Caco-2 (cell line): ENCODE results near the gene GPR87. TPM values are rescaled to one million over a fixed set of nuclear protein-coding genes. Genes with fewer than 3 reads are reported as not detected.

Experiments used
- BruUV-seq: library from RNA; stranded (reverse); fragments of 400-500 nt; replicated peaks from 2 replicates; lab custom pipeline; 2021; lab: Mats Ljungman, UMichigan
- CTCF ChIA-PET: fragments of 300-600 bp; sonication (Branson Sonifier 250); formaldehyde crosslinking; loops from one replicate; lab custom pipeline; 2022; ENCODE audit warnings: antibody characterized with exemption; lab: Charles Lee
- POLR2A ChIA-PET: fragments of 300-600 bp; sonication (Branson Sonifier 250); formaldehyde crosslinking; loops from one replicate; lab custom pipeline; 2022; ENCODE audit warnings: antibody characterized with exemption; lab: Charles Lee
- DNase-seq, 2 experiments: peaks; one replicate each; pipeline versions ENCODE4 v3.0.0 to v3.0.0-alpha.2; 2020 to 2022
- H3K27me3 ChIP-seq: replicated peaks from 2 replicates; pipeline ENCODE4 v1.6.0; 2011; ENCODE audit warnings: low read length; ENCODE audit not compliant: control insufficient read depth, insufficient read depth
- H3K36me3 ChIP-seq: 2 replicates; pipeline ENCODE4 v1.5.1; 2011; ENCODE audit warnings: low read length; ENCODE audit not compliant: control insufficient read depth, insufficient read depth
- H3K4me1 ChIP-seq: fragments of 250-450 bp; sonication (Bioruptor Pico); 2 replicates; pipeline ENCODE4 v1.5.1; 2020; ENCODE audit warnings: mild to moderate bottlenecking
- H3K4me3 ChIP-seq: 2 replicates; pipeline ENCODE4 v1.5.1; 2011; ENCODE audit warnings: low read depth, mild to moderate bottlenecking, control low read depth, low read length
- H3K9me3 ChIP-seq: fragments of 250-450 bp; sonication (Bioruptor Pico); 2 replicates; pipeline ENCODE4 v1.5.1; 2020; ENCODE audit warnings: mild to moderate bottlenecking, moderate library complexity
- H3K27ac Mint-ChIP-seq: one replicate; pipeline ENCODE4 v1.8.0; 2022; ENCODE audit warnings: mixed read lengths; ENCODE audit not compliant: unreplicated experiment
- H3K27me3 Mint-ChIP-seq: one replicate; pipeline ENCODE4 v1.8.0; 2022; ENCODE audit warnings: mixed read lengths; ENCODE audit not compliant: insufficient read depth, unreplicated experiment
- H3K36me3 Mint-ChIP-seq: one replicate; pipeline ENCODE4 v1.8.0; 2022; ENCODE audit warnings: mild to moderate bottlenecking, mixed read lengths; ENCODE audit not compliant: insufficient read depth, unreplicated experiment
- H3K4me1 Mint-ChIP-seq: one replicate; pipeline ENCODE4 v1.8.0; 2022; ENCODE audit warnings: low read depth, mixed read lengths; ENCODE audit not compliant: unreplicated experiment
- H3K4me3 Mint-ChIP-seq: one replicate; pipeline ENCODE4 v1.8.0; 2022; ENCODE audit warnings: mild to moderate bottlenecking, moderate library complexity, mixed read lengths; ENCODE audit not compliant: unreplicated experiment
- H3K9me3 Mint-ChIP-seq: one replicate; pipeline ENCODE4 v1.8.0; 2022; ENCODE audit warnings: mixed read lengths; ENCODE audit not compliant: unreplicated experiment
- CTCF ChIP-seq, 2 experiments: fragments of 200-600 bp in 1 of 2; IDR thresholded peaks; 1 replicate in 1 of 2; 2 replicates in 1 of 2; pipeline versions ENCODE4 v1.5.1 to v1.8.0; 2011 to 2022; ENCODE audit warnings: antibody characterized with exemption in 1 of 2, control low read depth in 1 of 2, inconsistent platforms in 1 of 2, low read depth in 1 of 2, low read length in 1 of 2, mild to moderate bottlenecking in 1 of 2, moderate library complexity in 1 of 2; ENCODE audit not compliant: insufficient read depth in 1 of 2, severe bottlenecking in 1 of 2, unreplicated experiment in 1 of 2
- intact Hi-C: fragments of 100-400 bp; cut with micrococcal nuclease; formaldehyde crosslinking; loops from one replicate; pipeline ENCODE4 v1.10.0; 2022; ENCODE audit not compliant: unreplicated experiment
- total RNA-seq: library from RNA; stranded (reverse); gene quantifications from 2 replicates; pipeline ENCODE4 v1.2.3, GENCODE V29; 2022

The GPR87 gene
- total RNA-seq, 1 experiment from 2014 or later = 0.18 TPM

GRCh38 chr3:151356794-151357462, 40.3 kb upstream of the GPR87 start:
- H3K36me3 Mint-ChIP-seq = peaks cover 5% of the 10 kb centered on the region
- H3K4me3 Mint-ChIP-seq = no peak overlapping the region
- intact Hi-C loops = no loop called here
- no peak for DNase-seq
- no peak overlapping the region for H3K4me3 ChIP-seq
- no peak overlapping the region for H3K27ac Mint-ChIP-seq
- no peak for TF ChIP-seq CTCF (IDR thresholded peaks at IDR 0.05; ENCODE audit: insufficient read depth in 1 of 2, low read depth in 1 of 2, low read length in 1 of 2, severe bottlenecking in 1 of 2, unreplicated experiment in 1 of 2)
- H3K9me3 Mint-ChIP-seq = no peaks in the 10 kb centered on the region
- no TSS peak for BruUV-seq
- H3K36me3 ChIP-seq = no peaks in the 10 kb centered on the region
- ChIA-PET CTCF (no interaction called here), POLR2A (no interaction called here)
- H3K4me1 ChIP-seq = no peaks in the 10 kb centered on the region
- H3K9me3 ChIP-seq = no peaks in the 10 kb centered on the region
- no peaks in the 10 kb centered on the region for H3K4me1 Mint-ChIP-seq
- H3K27me3 ChIP-seq = no peaks in the 10 kb centered on the region
- H3K27me3 Mint-ChIP-seq = no peaks in the 10 kb centered on the region

- DNase-seq = no peak
- Histone ChIP-seq H3K9me3 (no peaks in the 10 kb centered on the region), H3K4me3 (no peak overlapping the region), H3K36me3 (no peaks in the 10 kb centered on the region), H3K4me1 (no peaks in the 10 kb centered on the region), H3K27me3 (no peaks in the 10 kb centered on the region)
- H3K27me3 Mint-ChIP-seq = no peaks in the 10 kb centered on the region
- no peaks in the 10 kb centered on the region for H3K4me1 Mint-ChIP-seq
- no peaks in the 10 kb centered on the region for H3K36me3 Mint-ChIP-seq
- ChIA-PET POLR2A (no interaction called here), CTCF (no interaction called here)
- H3K9me3 Mint-ChIP-seq = no peaks in the 10 kb centered on the region
- intact Hi-C loops = no loop called here
- H3K4me3 Mint-ChIP-seq = no peak overlapping the region
- no TSS peak for BruUV-seq
- no peak overlapping the region for H3K27ac Mint-ChIP-seq
- TF ChIP-seq CTCF (IDR thresholded peaks at IDR 0.05; ENCODE audit: insufficient read depth in 1 of 2, low read depth in 1 of 2, low read length in 1 of 2, severe bottlenecking in 1 of 2, unreplicated experiment in 1 of 2) = no peak
Observed at GRCh38 chr3:151351648-151352047, 35.0 kb upstream of the GPR87 start.

- no peaks in the 10 kb centered on the region for H3K9me3 ChIP-seq
- H3K4me3 ChIP-seq = no peak overlapping the region
- H3K36me3 Mint-ChIP-seq = no peaks in the 10 kb centered on the region
- intact Hi-C loops = no loop called here
- no peak overlapping the region for H3K4me3 Mint-ChIP-seq
- no peaks in the 10 kb centered on the region for H3K27me3 Mint-ChIP-seq
- ChIA-PET CTCF (no interaction called here), POLR2A (no interaction called here)
- no peaks in the 10 kb centered on the region for H3K9me3 Mint-ChIP-seq
- no peaks in the 10 kb centered on the region for H3K27me3 ChIP-seq
- no peak for TF ChIP-seq CTCF (IDR thresholded peaks at IDR 0.05; ENCODE audit: insufficient read depth in 1 of 2, low read depth in 1 of 2, low read length in 1 of 2, severe bottlenecking in 1 of 2, unreplicated experiment in 1 of 2)
- H3K36me3 ChIP-seq = no peaks in the 10 kb centered on the region
- no peaks in the 10 kb centered on the region for H3K4me1 ChIP-seq
- DNase-seq = no peak
- no peak overlapping the region for H3K27ac Mint-ChIP-seq
- BruUV-seq = no TSS peak
- H3K4me1 Mint-ChIP-seq = no peaks in the 10 kb centered on the region
Observed at GRCh38 chr3:151351219-151351618, 34.6 kb upstream of the GPR87 start.
